HG02623 (cell line): ENCODE data around the gene KCTD7.
"Not testable (repeated sequence)": the region's sequence is repeated elsewhere in the genome, so short reads cannot be mapped to it uniquely, and the experiment has no call there.

ENCODE experiments used
- ATAC-seq: cut with Tn5 transposase; IDR thresholded peaks from one replicate; pipeline ENCODE4 v1.9.1; 2021; ENCODE audit warnings: moderate library complexity; ENCODE audit not compliant: unreplicated experiment

Gene KCTD7

DNA sequence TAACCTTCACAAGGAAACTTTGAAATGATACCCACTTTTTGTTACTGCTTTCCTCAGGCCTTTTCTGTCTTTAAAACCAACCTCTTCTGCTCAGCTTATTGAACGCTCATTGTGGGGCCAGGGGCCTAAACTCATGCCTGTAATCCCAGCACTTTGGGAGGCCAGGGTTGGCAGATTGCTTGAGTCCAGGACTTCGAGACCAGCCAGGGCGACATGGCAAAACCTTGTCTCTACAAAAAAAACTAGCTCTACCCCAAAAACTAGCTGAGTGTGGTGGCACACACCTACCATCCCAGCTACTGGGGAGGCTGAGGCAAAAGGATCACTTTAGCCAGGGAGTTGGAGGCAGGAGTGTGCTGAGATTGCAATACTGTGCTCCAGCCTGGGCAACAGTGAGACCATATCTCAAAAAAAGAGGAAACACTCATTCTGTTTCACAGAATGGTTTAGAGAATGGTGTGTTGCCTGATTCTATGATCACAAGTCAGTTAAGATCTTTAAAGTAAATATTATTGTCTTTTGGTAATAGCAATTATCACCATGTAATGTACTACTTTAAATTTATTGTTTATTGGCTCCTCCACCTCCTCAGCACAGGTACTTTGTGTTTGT, 51.1 kb downstream of the KCTD7 start:
- no peak for ATAC-seq

GRCh38 chr7:66681491-66682349, 53.0 kb downstream of the KCTD7 start:
- peak; percentile 92 for ATAC-seq

- ATAC-seq: no peak
These were observed 53.8 kb downstream of the KCTD7 start for GRCh38 chr7:66682350-66683093.

- not testable (repeated sequence) for ATAC-seq
These were observed 54.6 kb downstream of the KCTD7 start for GRCh38 chr7:66683094-66683769.

GRCh38 chr7:66683770-66684123, 55.1 kb downstream of the KCTD7 start:
- no peak for ATAC-seq

DNA sequence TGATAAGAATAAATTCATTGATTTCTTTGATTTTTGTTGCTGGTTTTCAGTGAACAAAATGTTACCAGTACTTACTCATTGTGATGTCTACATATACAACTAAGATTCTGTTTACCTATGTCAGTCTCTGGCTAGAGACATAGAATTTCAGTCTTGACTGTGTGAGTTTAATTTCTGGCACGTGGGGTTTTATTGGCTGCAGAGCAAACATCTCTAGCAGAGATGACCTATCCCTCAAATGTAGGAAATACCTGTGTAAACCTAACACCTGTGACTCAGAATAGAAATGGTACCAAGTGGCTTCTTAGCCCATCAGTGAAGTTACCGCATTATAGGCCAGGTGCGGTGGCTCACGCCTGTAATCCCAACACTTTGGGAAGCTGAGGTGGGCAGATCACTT, 57.0 kb downstream of the KCTD7 start:
- not testable (repeated sequence) for ATAC-seq

DNA sequence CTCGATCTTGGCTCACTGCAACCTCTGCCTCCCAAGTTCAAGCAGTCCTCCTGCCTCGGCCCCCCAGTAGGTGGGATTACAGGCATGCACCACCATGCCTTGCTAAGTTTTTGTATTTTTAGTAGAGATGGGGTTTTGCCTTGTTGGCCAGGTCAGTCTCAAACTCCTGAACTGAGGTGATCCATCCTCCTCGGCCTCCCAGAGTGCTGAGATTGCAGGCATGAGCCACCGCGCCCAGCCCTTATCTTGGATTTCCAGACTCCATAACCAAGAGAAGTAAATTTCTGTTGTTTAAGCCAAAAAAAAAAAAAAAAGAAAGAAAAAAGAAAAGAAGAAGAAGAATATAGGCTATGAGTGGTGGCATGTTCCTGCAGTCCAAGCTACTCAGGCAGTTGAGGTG, 58.5 kb downstream of the KCTD7 start:
- no peak for ATAC-seq

DNA sequence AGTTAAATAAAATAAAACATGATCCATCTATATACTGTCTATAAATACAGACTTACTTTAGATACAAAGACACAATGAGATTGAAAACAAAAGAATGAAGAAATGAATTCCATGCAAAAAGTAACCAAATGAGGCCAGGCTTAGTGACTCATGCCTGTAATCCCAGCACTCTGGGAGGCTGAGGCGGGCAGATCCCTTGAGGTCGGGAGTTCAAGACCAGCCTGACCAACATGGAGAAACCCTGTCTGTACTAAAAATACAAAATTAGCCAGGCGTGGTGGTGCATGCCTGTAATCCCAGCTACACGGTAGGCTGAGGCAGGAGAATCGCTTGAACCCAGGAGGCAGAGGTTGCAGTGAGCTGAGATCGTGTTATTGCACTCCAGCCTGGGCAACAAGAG, 59.0 kb downstream of the KCTD7 start:
- not testable (repeated sequence) for ATAC-seq

GRCh38 chr7:66689081-66689480, 60.4 kb downstream of the KCTD7 start:
- ATAC-seq: no peak

GRCh38 chr7:66693331-66693730, 64.7 kb downstream of the KCTD7 start:
- no peak for ATAC-seq
